Panc1 (cell line): ENCODE data around the gene HM13.
"Not testable (repeated sequence)": the region's sequence is repeated elsewhere in the genome, so short reads cannot be mapped to it uniquely, and the experiment has no call there.

ENCODE experiments used
- POLR2AphosphoS5 ChIP-seq: IDR thresholded peaks from 2 replicates; pipeline ENCODE4 v1.6.1; 2012; ENCODE audit warnings: mild to moderate bottlenecking, low read depth, low read length, moderate library complexity
- SIN3A ChIP-seq: IDR thresholded peaks from 2 replicates; pipeline ENCODE4 v1.6.1; 2012; ENCODE audit warnings: low read depth, mild to moderate bottlenecking, low read length, moderate library complexity, borderline replicate concordance; ENCODE audit not compliant: insufficient read depth
- TF ChIP-seq, protein P1 (sequence below): fragments of 450-650 bp; IDR thresholded peaks from 2 replicates; pipeline ENCODE4 v1.5.1; 2017; ENCODE audit warnings: mild to moderate bottlenecking
- TF ChIP-seq, protein P2 (sequence below), 2 experiments: IDR thresholded peaks; 2 replicates each; pipeline ENCODE4 v1.6.1; 2011 to 2012; ENCODE audit warnings: low read depth in 2 of 2, control low read depth in 1 of 2, low read length in 1 of 2, mild to moderate bottlenecking in 1 of 2, moderate library complexity in 1 of 2; ENCODE audit not compliant: insufficient read depth in 1 of 2

- TF ChIP-seq, protein P1, sequence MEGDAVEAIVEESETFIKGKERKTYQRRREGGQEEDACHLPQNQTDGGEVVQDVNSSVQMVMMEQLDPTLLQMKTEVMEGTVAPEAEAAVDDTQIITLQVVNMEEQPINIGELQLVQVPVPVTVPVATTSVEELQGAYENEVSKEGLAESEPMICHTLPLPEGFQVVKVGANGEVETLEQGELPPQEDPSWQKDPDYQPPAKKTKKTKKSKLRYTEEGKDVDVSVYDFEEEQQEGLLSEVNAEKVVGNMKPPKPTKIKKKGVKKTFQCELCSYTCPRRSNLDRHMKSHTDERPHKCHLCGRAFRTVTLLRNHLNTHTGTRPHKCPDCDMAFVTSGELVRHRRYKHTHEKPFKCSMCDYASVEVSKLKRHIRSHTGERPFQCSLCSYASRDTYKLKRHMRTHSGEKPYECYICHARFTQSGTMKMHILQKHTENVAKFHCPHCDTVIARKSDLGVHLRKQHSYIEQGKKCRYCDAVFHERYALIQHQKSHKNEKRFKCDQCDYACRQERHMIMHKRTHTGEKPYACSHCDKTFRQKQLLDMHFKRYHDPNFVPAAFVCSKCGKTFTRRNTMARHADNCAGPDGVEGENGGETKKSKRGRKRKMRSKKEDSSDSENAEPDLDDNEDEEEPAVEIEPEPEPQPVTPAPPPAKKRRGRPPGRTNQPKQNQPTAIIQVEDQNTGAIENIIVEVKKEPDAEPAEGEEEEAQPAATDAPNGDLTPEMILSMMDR: not testable (repeated sequence)
- TF ChIP-seq SIN3A: not testable (repeated sequence)
- peak; percentile 12; the same call in 1 of the 2 replicates for TF ChIP-seq POLR2AphosphoS5
- TF ChIP-seq, protein P2, sequence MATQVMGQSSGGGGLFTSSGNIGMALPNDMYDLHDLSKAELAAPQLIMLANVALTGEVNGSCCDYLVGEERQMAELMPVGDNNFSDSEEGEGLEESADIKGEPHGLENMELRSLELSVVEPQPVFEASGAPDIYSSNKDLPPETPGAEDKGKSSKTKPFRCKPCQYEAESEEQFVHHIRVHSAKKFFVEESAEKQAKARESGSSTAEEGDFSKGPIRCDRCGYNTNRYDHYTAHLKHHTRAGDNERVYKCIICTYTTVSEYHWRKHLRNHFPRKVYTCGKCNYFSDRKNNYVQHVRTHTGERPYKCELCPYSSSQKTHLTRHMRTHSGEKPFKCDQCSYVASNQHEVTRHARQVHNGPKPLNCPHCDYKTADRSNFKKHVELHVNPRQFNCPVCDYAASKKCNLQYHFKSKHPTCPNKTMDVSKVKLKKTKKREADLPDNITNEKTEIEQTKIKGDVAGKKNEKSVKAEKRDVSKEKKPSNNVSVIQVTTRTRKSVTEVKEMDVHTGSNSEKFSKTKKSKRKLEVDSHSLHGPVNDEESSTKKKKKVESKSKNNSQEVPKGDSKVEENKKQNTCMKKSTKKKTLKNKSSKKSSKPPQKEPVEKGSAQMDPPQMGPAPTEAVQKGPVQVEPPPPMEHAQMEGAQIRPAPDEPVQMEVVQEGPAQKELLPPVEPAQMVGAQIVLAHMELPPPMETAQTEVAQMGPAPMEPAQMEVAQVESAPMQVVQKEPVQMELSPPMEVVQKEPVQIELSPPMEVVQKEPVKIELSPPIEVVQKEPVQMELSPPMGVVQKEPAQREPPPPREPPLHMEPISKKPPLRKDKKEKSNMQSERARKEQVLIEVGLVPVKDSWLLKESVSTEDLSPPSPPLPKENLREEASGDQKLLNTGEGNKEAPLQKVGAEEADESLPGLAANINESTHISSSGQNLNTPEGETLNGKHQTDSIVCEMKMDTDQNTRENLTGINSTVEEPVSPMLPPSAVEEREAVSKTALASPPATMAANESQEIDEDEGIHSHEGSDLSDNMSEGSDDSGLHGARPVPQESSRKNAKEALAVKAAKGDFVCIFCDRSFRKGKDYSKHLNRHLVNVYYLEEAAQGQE (IDR thresholded peaks at IDR 0.05; ENCODE audit: insufficient read depth in 1 of 2, low read depth in 2 of 2, low read length in 1 of 2): not testable (repeated sequence)
These were observed 82.1 kb downstream of the HM13 start for GRCh38 chr20:31596412-31596715.
